ENCODE data around the gene G0S2. TPM values are rescaled to one million over a fixed set of nuclear protein-coding genes. Genes with fewer than 3 reads are reported as not detected.

Gene G0S2
- total and polyA plus RNA-seq, 9 of the 15 experiments (the other 6 are each of a cell fraction or from before 2014, with no cell fraction given) = 0.18 to 65.6 (median 11.4) TPM

- TF ChIP-seq FOS (IDR thresholded peaks at IDR 0.05; ENCODE audit: extremely low read depth, insufficient read length) (no peak), MEF2D (tag; conservative IDR thresholded peaks at IDR 0.05; ENCODE audit: low read depth) (peak; percentile 19; the same call in 1 of the 2 replicates), ZNF140 (CRISPR knock-in tag; IDR thresholded peaks at IDR 0.05) (no peak), CBX3 (IDR thresholded peaks at IDR 0.05; ENCODE audit: borderline replicate concordance in 1 of 2, low read length in 2 of 2) (no peak), SMAD1 (IDR thresholded peaks at IDR 0.05; ENCODE audit: low read depth, low read length, partially characterized antibody) (peak; percentile 70), ZNF707 (CRISPR knock-in tag; conservative IDR thresholded peaks at IDR 0.05) (no peak), ZNF316 (IDR thresholded peaks at IDR 0.05) (no peak), TCF3 (CRISPR knock-in tag; IDR thresholded peaks at IDR 0.05) (no peak), MYC (IDR thresholded peaks at IDR 0.05; ENCODE audit: low read depth, low read length) (peak; percentile 78), MYC (CRISPR knock-in tag; IDR thresholded peaks at IDR 0.05; ENCODE audit: borderline replicate concordance, low read depth) (peak; percentile 35; the same call in 1 of the 2 replicates), POLR2AphosphoS5 (IDR thresholded peaks at IDR 0.05; ENCODE audit: control insufficient read depth, insufficient read depth, low read depth, low read length) (no peak), RFX7 (CRISPR knock-in tag; IDR thresholded peaks at IDR 0.05) (no peak), ZBTB1 (CRISPR knock-in tag; IDR thresholded peaks at IDR 0.05; ENCODE audit: borderline replicate concordance, low read depth) (no peak), PHF8 (IDR thresholded peaks at IDR 0.05; ENCODE audit: borderline replicate concordance, low read length) (no peak), PML (IDR thresholded peaks at IDR 0.05; ENCODE audit: low read length) (peak; percentile 10; the same call in 1 of the 2 replicates), HINFP (tag; conservative IDR thresholded peaks at IDR 0.05; ENCODE audit: low read depth) (no peak), SMAD3 (CRISPR knock-in tag; conservative IDR thresholded peaks at IDR 0.05) (no peak), ATF1 (CRISPR knock-in tag; IDR thresholded peaks at IDR 0.05) (no peak), ATF1 (tag; IDR thresholded peaks at IDR 0.05) (no peak), CREB3L1 (IDR thresholded peaks at IDR 0.05; ENCODE audit: borderline replicate concordance, low read depth) (no peak; the same call in 1 of the 2 replicates), AFF1 (IDR thresholded peaks at IDR 0.05; ENCODE audit: low read depth in 1 of 2, partially characterized antibody in 2 of 2) (peak in 1 of 2 experiments; percentile 47), ZNF586 (CRISPR knock-in tag; conservative IDR thresholded peaks at IDR 0.05) (no peak)
Observed at GRCh38 chr1:209673631-209674417, 1.4 kb upstream of the G0S2 start (continued).

All from K562 (cell line).